ENCODE results near the gene DDX42.
"Not testable (repeated sequence)": the region's sequence is repeated elsewhere in the genome, so short reads cannot be mapped to it uniquely, and the experiment has no call there.

The DDX42 gene

GRCh38 chr17:63840591-63841349 lies 66.8 kb downstream of the DDX42 start:
- no peak for DNase-seq (ENCODE audit: low spot score)

- no peak for DNase-seq (ENCODE audit: low spot score)
Observed at GRCh38 chr17:63841350-63842172, 67.6 kb downstream of the DDX42 start.

- no peak for DNase-seq (ENCODE audit: low spot score)
Observed at GRCh38 chr17:63842173-63842539, 68.2 kb downstream of the DDX42 start.

DNA sequence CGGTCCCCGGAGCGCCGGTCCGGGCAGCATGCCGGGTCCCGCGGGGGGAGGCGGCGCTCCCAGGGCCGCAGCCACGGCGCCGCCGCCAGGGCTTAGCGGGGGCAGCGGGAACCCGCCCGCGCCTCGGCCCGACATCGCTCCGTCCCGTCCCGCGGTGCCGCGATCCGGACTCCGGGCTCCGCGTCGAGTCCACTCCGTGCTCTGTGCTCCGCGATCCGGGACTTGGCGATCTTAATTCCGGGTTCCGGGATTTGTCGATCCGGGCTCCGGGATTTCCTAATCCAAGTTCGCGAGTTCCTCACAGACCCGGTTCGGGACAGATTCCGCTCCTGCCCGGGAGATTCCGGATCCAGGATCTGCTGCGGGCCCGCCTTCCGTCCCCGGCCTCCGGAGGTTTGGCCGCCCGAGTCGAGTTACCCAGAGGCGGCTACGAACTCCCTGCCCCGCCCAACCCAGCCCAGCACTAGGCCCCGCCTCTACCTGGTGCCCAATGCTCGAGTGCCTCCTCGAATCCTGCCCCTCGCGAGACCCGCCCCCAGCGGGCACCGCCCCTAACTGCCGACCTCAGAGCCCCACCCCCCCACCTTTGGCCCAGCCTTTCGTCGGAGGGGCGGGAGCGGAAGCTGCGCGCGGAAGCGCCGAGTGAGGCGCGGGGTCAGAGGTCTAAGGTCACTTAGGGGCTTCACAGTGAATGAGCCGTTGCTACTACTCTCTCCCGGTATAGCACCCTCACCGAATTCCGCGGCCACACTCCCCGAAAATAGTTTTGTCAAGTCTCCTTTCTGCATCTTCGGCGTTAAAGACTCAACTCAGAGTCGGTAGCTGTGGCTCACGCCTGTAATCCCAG lies 68.8 kb downstream of the DDX42 start, which contains the start of gene SMARCD2:
TSS of gene SMARCD2 (minus strand) at position 146 of the 847 bp plus-strand sequence. CDS start at position 135, 11 bp downstream.
- DNase-seq (ENCODE audit: low spot score): peak; percentile 99

- DNase-seq (ENCODE audit: low spot score): peak; percentile 22
Observed at GRCh38 chr17:63843387-63843888, 69.5 kb downstream of the DDX42 start.

- DNase-seq (ENCODE audit: low spot score): no peak
Observed at GRCh38 chr17:63843910-63844677, 70.1 kb downstream of the DDX42 start.

DNA sequence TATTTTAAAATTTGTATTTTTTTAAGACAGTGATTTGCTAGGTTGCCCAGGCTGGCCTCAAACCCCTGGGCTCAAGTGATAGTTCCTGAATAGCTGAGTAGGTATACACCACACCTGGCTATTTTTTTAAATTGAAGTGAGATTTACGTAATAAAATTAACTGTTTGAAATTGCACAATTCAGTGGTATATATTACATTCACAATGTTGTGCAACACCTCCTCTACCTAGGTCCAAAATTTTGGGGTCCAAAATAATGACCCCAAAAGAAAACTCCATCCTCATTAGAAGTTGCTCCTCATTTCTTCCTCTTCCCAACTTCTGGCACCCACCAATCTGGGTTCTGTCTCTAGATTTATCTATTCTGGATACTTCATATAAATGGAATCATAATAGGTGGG lies 71.5 kb downstream of the DDX42 start:
- DNase-seq (ENCODE audit: low spot score): no peak

GRCh38 chr17:63847525-63848249 lies 73.7 kb downstream of the DDX42 start:
- no peak for DNase-seq (ENCODE audit: low spot score)

- DNase-seq (ENCODE audit: low spot score): peak; percentile 92
Observed at GRCh38 chr17:63848834-63849689, 75.1 kb downstream of the DDX42 start.

DNA sequence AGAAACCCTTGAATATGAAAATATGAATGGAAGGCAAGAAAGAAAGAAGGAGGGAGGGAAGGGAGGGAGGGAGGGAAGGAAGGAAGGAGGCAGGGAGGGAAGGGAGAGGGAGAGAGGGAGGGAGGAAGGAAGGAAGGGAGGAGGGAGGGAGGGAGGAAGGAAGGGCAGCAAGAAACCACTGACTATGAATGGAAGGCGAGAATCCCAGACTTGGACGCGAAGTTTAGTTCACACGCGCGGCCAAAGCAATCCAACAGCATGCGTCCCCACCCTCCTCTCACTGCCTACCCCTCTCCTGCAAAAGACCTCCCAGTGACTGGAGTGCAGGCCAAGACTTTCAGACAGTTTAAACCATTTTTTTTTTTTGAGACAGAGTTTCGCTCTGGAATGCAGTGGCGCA lies 76.4 kb downstream of the DDX42 start:
- no peak for DNase-seq (ENCODE audit: low spot score)

DNA sequence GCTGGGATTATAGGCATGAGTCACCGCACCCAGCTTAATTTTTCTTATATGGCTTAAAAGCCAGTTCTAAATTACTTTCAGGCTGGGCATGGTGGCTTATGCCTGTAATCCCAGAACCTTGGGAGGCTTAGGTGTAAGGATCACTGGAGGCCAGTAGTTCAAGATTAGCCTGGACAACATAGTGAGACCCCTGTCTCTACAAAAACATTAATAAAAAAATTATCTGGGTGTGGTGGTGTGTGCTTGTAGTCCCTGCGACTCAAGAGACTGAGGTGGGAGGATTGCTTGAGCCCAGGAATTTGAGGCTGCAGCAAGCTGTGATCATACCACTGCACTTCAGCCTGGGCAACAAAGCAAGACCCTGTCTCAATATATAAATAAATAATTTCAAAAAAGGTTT lies 79.3 kb downstream of the DDX42 start:
- no peak for DNase-seq (ENCODE audit: low spot score)

DNA sequence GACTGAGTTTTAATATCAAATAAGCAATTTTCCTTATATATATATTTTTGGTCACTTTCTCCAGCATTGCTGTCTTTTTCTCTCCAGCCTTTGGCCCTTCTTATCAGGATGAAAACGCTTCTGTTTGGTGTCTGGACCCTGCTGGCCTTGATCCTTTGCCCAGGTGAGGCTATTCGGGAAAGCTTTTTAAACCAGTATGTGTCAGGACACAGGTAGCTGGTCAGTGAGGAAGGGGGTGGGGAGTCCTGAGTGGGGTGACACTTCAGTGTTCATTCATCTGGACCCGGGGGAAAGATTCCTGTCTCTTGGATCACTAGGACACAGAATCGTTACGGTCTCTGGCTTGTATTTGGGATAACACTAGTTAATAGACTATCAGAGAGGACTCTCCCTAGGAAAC lies 80.7 kb downstream of the DDX42 start:
- no peak for DNase-seq (ENCODE audit: low spot score)

DNA sequence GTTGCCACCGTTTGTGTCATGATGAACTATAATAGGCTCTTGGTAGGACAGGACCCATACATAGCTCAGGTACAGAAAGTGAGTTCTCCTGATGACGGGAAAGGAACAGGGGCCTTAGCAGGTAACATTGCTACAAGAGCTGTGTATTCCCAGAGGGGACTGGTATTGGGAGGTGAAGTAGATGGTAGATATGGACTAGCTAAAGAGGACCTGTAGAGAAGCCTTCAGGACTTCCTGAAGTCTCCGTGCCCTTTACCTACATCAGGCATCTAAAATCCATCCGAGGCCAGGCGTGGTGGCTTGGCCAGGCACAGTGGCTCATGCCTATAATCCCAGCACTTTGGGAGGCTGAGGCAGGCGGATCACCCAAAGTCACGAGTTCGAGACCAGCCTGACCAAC lies 81.2 kb downstream of the DDX42 start:
- no peak for DNase-seq (ENCODE audit: low spot score)

GRCh38 chr17:63856425-63856824 lies 82.5 kb downstream of the DDX42 start:
- DNase-seq (ENCODE audit: low spot score): not testable (repeated sequence)

GRCh38 chr17:63859257-63859656 lies 85.3 kb downstream of the DDX42 start:
- DNase-seq (ENCODE audit: low spot score): no peak

DNA sequence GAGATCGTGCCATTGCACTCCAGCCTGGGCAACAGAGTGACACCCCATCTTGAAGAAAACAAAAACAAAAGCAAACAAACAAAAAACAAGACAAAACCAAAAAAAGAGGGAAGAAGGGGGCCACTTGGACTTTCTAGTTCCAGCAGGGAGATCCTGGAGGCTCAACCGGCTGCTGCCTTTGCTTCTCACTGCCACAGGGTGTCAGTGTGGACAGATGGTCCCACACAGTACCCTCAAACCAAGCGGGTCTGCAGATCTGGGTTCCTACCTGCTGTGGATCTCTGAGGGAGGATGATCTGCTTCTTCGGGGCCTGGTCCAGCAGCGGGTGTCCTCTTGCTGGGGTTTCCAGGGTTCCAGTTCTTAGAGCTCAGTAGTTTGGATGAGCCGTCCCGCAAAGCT lies 92.7 kb downstream of the DDX42 start:
- DNase-seq (ENCODE audit: low spot score): not testable (repeated sequence)
